ENCODE data around the gene ECE1. TPM values are rescaled to one million over a fixed set of nuclear protein-coding genes. Genes with fewer than 3 reads are reported as not detected.

Gene ECE1
- total and polyA plus RNA-seq, 2 of the 8 experiments (the other 6 are each of a cell fraction or from before 2014, with no cell fraction given) = 21.4 to 36.8 TPM

DNA sequence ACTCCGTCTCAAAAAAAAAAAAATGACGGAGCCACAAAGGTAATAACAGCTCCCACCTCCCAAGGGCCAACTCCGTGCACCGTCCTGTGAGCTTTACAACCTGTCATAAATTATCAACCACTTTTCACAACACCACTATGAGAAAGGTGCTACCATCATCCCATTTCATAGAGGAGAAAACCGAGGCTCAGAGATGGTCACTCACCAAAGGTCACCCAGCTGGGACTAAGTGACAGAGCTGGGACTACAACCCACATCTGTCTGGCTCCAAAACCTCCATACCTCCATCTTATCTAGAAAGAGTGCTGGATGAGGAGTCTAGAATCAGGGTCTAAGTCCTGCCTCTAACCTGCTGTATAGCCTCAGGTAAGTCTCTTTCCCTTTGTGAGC, 43.6 kb upstream of the ECE1 start (continued):
- TF ChIP-seq CBX5 (IDR thresholded peaks at IDR 0.05; ENCODE audit: low read depth, low read length) (no peak), ZNF274 (IDR thresholded peaks at IDR 0.05; ENCODE audit: borderline replicate concordance, extremely low read depth, low read length) (no peak), HDAC6 (IDR thresholded peaks at IDR 0.05; ENCODE audit: low read depth, low read length) (no peak)
